ENCODE measurements around the gene LYPD3.

GRCh38 chr19:43510713-43511112 is 45.3 kb upstream of the LYPD3 start:
- TF ChIP-seq, protein P1, sequence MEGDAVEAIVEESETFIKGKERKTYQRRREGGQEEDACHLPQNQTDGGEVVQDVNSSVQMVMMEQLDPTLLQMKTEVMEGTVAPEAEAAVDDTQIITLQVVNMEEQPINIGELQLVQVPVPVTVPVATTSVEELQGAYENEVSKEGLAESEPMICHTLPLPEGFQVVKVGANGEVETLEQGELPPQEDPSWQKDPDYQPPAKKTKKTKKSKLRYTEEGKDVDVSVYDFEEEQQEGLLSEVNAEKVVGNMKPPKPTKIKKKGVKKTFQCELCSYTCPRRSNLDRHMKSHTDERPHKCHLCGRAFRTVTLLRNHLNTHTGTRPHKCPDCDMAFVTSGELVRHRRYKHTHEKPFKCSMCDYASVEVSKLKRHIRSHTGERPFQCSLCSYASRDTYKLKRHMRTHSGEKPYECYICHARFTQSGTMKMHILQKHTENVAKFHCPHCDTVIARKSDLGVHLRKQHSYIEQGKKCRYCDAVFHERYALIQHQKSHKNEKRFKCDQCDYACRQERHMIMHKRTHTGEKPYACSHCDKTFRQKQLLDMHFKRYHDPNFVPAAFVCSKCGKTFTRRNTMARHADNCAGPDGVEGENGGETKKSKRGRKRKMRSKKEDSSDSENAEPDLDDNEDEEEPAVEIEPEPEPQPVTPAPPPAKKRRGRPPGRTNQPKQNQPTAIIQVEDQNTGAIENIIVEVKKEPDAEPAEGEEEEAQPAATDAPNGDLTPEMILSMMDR (IDR thresholded peaks at IDR 0.05), result no peak
- TF ChIP-seq POLR2AphosphoS5 (IDR thresholded peaks at IDR 0.05), result no peak

Data from prostate gland (tissue), 2 donors.